Measurements from ENCODE around the gene AK8.

The AK8 gene

DNA sequence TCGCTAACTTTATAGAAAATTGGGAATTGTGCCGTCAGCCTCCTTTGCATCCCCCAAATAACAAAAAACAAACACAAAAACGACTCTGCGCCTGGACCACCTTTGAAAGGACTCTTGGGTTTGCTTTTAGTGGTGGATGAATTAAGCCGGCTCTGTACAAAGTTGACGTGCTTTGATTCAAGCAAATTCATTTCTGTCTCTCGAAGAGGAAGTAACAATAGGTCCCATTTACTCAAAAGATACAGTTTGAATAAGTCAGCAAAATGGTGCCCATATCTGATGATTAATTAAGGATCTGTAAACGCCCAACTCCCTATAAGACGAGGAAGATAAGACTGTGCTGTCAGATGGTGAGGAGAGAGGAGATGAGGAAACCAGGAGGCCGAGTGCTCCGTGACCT is 67.8 kb downstream of the AK8 start:
- CTCF ChIA-PET = no interaction called here
- DNase-seq (ENCODE audit: extremely low spot score) = no peak
- TF ChIP-seq FOXM1 (IDR thresholded peaks at IDR 0.05; ENCODE audit: borderline replicate concordance) (no peak), LEF1 (IDR thresholded peaks at IDR 0.05; ENCODE audit: borderline replicate concordance) (no peak)
- POLR2A ChIA-PET = no interaction called here

DNA sequence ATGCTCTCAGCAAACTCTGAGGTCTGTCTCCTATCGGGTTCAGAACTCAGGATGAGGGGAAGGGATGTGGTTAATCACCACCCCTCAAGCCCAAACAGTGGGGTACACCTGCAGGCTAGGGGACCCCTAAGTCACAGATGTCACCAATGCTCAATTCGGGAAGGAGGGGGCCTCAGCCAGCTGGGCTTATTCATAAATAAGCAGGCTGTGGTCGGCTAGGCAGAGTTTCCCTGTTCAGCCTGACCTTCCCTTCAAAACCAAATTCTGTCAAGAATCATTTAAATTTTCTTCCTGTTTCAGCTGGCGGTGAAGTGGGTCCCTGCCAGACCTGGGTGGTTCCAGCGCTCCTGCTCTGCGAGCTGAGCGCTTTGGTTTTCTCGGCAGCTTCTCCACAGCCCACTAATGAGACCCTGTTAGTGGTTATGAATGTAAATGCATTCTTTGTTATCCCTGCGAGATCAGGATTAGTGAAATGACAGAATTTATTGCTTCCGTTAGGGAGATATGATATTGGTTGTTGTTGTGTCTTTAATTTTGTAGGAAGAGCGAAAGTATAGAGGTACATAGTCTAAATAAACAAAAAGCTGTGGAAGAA is 68.3 kb downstream of the AK8 start:
- ChIA-PET POLR2A (no interaction called here), CTCF (no interaction called here)
- no peak for DNase-seq (ENCODE audit: extremely low spot score)
- TF ChIP-seq FOXK2 (IDR thresholded peaks at IDR 0.05) (no peak), L3MBTL2 (conservative IDR thresholded peaks at IDR 0.05) (no peak), SUZ12 (IDR thresholded peaks at IDR 0.05) (no peak), LEF1 (IDR thresholded peaks at IDR 0.05; ENCODE audit: borderline replicate concordance) (no peak), BHLHE40 (IDR thresholded peaks at IDR 0.05; ENCODE audit: borderline replicate concordance) (no peak), ZNF384 (IDR thresholded peaks at IDR 0.05) (no peak), HDGF (IDR thresholded peaks at IDR 0.05; ENCODE audit: borderline replicate concordance) (no peak), SP1 (IDR thresholded peaks at IDR 0.05) (no peak), FOXM1 (IDR thresholded peaks at IDR 0.05; ENCODE audit: borderline replicate concordance) (no peak), ARNT (IDR thresholded peaks at IDR 0.05) (no peak), ELF4 (IDR thresholded peaks at IDR 0.05) (no peak), FOXA1 (IDR thresholded peaks at IDR 0.05) (no peak), CTBP1 (IDR thresholded peaks at IDR 0.05; ENCODE audit: borderline replicate concordance) (no peak)
- TF ChIP-seq, protein P1, sequence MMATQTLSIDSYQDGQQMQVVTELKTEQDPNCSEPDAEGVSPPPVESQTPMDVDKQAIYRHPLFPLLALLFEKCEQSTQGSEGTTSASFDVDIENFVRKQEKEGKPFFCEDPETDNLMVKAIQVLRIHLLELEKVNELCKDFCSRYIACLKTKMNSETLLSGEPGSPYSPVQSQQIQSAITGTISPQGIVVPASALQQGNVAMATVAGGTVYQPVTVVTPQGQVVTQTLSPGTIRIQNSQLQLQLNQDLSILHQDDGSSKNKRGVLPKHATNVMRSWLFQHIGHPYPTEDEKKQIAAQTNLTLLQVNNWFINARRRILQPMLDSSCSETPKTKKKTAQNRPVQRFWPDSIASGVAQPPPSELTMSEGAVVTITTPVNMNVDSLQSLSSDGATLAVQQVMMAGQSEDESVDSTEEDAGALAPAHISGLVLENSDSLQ (IDR thresholded peaks at IDR 0.05) = no peak

DNA sequence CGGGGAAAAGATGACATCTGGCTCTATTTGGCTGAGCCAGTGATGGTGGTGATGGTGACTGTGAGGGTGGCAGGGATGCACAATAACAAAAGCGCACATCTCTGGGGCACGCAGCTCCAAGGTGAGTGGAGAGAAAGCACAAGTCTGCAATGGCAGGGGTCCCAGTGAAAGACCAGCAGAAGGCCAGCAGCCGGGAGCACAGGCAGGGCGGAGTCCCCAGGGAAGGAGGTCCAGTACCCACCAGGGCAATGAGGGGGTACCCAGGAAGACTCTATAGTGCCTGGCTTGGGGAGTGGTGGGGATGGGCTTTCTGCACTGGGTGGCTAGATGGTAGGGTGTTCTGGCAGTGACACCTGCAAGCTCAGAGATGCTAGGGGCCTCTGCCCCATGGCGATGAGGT is 69.4 kb downstream of the AK8 start:
- ChIA-PET POLR2A (no interaction called here), CTCF (no interaction called here)
- TF ChIP-seq, protein P1 (IDR thresholded peaks at IDR 0.05) = no peak
- DNase-seq (ENCODE audit: extremely low spot score) = no peak

DNA sequence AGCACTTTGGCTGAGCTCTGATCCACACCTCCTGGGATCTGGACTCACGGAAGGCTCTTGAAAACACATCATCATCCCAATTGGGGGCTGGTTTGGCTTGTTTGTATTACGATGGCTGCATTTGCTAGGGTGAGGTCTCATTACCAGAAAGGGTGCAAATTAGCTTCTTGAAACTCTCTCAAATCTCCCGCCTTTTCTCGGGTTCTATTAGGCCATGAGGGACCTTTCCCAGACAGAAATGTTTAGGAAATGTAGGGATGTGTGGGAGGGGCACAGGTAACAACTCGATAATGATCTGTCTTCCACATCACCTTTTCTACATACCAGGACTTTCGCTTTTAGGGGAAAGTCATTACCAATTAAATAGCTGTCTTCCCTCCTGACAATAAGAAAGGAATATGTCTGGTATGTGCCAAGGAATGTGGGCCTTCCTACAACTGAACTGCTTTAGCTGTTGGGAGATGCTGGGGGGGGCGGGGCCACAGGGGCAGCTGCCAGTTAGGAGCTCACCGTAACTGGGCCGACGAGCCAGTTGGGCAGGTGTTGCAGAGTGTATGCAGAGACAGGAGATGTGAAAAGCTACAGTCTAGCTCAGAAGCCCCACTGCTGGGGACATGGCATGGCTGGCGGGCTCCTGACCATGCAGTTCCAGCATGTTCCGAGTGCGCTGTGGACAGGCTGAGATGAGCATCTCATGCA is 71.2 kb downstream of the AK8 start:
- POLR2A ChIA-PET = no interaction called here
- TF ChIP-seq TARDBP (IDR thresholded peaks at IDR 0.05) (no peak), CTBP1 (IDR thresholded peaks at IDR 0.05; ENCODE audit: borderline replicate concordance) (no peak), FOXM1 (IDR thresholded peaks at IDR 0.05; ENCODE audit: borderline replicate concordance) (no peak), FOXA1 (IDR thresholded peaks at IDR 0.05) (no peak), BHLHE40 (IDR thresholded peaks at IDR 0.05; ENCODE audit: borderline replicate concordance) (no peak), NFRKB (IDR thresholded peaks at IDR 0.05) (no peak)
- CTCF ChIA-PET = no interaction called here
- no peak for DNase-seq (ENCODE audit: extremely low spot score)

DNA sequence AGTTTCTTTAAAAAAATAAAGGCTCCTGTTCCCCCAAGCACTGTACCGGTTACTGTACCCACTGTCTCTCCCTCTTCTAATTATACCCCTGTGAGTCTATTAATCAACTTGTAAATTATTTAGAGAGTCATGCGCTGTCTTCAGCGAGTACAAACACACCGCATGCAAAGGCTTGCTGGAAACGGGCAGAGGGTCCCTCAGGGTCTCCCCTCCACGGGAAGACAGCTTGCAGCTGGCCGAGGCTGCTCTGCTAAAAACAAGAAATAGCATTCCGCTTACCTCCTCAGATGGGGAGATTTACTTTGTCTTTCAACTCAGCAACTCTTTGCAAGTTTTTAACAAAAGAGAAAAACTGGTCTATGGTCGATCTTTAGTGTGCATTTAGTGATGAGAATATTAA is 71.8 kb downstream of the AK8 start:
- CTCF ChIA-PET = no interaction called here
- DNase-seq (ENCODE audit: extremely low spot score) = no peak
- no peak for TF ChIP-seq SUZ12 (IDR thresholded peaks at IDR 0.05)
- TF ChIP-seq FOXM1 (IDR thresholded peaks at IDR 0.05; ENCODE audit: borderline replicate concordance) = no peak
- TF ChIP-seq ELF4 (IDR thresholded peaks at IDR 0.05) = no peak
- TF ChIP-seq NFRKB (IDR thresholded peaks at IDR 0.05) = no peak
- TF ChIP-seq, protein P1 (IDR thresholded peaks at IDR 0.05) = no peak
- no peak for TF ChIP-seq FOXK2 (IDR thresholded peaks at IDR 0.05)
- TF ChIP-seq HDGF (IDR thresholded peaks at IDR 0.05; ENCODE audit: borderline replicate concordance) = no peak
- TF ChIP-seq SP1 (IDR thresholded peaks at IDR 0.05) = no peak
- no peak for TF ChIP-seq ZNF384 (IDR thresholded peaks at IDR 0.05)
- POLR2A ChIA-PET = no interaction called here

DNA sequence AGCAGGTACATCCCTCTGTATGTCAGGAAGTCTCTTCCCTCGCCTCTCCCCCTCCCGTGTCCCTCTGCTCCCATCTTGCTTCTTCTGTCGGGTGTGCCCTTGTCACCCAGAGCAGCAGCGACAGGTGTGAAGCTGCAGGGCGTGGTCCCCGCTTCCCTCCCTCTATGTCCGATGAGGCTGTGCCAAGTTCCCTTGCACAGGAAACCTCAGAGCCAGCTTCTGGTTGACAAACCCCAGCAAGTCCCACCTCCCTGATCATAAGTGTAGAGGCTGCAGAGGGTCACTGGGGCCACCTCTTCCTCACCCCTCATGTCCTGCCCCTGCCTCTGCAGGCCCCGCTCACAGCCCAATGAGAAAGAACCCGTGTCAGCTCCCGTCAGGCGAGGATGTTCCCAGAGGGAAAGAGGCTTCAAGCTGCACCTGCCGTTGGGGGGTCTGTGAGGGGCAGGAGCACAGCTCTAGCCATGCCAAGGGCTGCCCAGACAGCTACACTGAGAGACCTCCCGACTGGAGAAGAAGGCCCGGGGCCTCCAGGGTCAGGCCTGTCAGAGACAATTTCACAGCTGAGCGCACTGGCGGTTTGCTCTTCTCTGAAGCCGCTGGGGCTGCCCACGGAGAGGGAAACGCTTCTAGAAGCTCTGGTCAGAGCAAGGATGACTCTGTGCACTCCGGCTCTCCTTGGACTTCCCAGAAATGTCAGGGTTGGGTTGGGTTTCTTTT is 73.3 kb downstream of the AK8 start:
- ChIA-PET POLR2A (no interaction called here), CTCF (no interaction called here)
- TF ChIP-seq ARNT (IDR thresholded peaks at IDR 0.05) (no peak), L3MBTL2 (conservative IDR thresholded peaks at IDR 0.05) (no peak), BHLHE40 (IDR thresholded peaks at IDR 0.05; ENCODE audit: borderline replicate concordance) (no peak), HDGF (IDR thresholded peaks at IDR 0.05; ENCODE audit: borderline replicate concordance) (no peak), LEF1 (IDR thresholded peaks at IDR 0.05; ENCODE audit: borderline replicate concordance) (no peak), SUZ12 (IDR thresholded peaks at IDR 0.05) (no peak), FOXK2 (IDR thresholded peaks at IDR 0.05) (no peak), TARDBP (IDR thresholded peaks at IDR 0.05) (no peak), FOXA1 (IDR thresholded peaks at IDR 0.05) (no peak), ELF4 (IDR thresholded peaks at IDR 0.05) (no peak), NFRKB (IDR thresholded peaks at IDR 0.05) (no peak), FOXM1 (IDR thresholded peaks at IDR 0.05; ENCODE audit: borderline replicate concordance) (no peak), SP1 (IDR thresholded peaks at IDR 0.05) (no peak), ZNF384 (IDR thresholded peaks at IDR 0.05) (no peak), CTBP1 (IDR thresholded peaks at IDR 0.05; ENCODE audit: borderline replicate concordance) (no peak)
- TF ChIP-seq, protein P1 (IDR thresholded peaks at IDR 0.05) = no peak

More for the DNA sequence above, 73.3 kb downstream of the AK8 start:
- DNase-seq (ENCODE audit: extremely low spot score) = no peak
